Prostate gland (tissue), 2 donors: ENCODE results near the gene RSPH10B2. TPM values are rescaled to one million over a fixed set of nuclear protein-coding genes. Genes with fewer than 3 reads are reported as not detected.
"Not testable (repeated sequence)": the region's sequence is repeated elsewhere in the genome, so short reads cannot be mapped to it uniquely, and the experiment has no call there.

ENCODE experiments used
- DNase-seq: peaks from one replicate; pipeline ENCODE4 v3.0.0-alpha.2; 2019; ENCODE audit warnings: low spot score
- H3K27ac ChIP-seq, 2 donors: fragments of 200-600 bp; sonication (generic); 2 replicates each; pipeline ENCODE4 v1.5.1; 2017 to 2019
- H3K27me3 ChIP-seq: fragments of 200-600 bp; sonication (generic); replicated peaks from 2 replicates; pipeline ENCODE4 v1.5.1; 2019; ENCODE audit not compliant: insufficient read depth
- H3K36me3 ChIP-seq, 2 donors: fragments of 200-600 bp; sonication (generic); 1 replicate in 1 of 2; 2 replicates in 1 of 2; pipeline versions ENCODE4 v1.5.1 to v1.8.1; 2017 to 2019
- H3K4me1 ChIP-seq: fragments of 200-600 bp; sonication (generic); replicated peaks from 2 replicates; pipeline ENCODE4 v1.5.1; 2019
- H3K4me3 ChIP-seq, 2 donors: fragments of 200-600 bp; sonication (generic); 2 replicates each; pipeline ENCODE4 v1.5.1; 2017 to 2019
- H3K9me3 ChIP-seq: fragments of 200-600 bp; sonication (generic); 2 replicates; pipeline ENCODE4 v1.5.1; 2017
- POLR2A ChIP-seq: fragments of 450-650 bp; IDR thresholded peaks from one replicate; pipeline ENCODE4 v1.6.1; 2016; ENCODE audit warnings: antibody characterized with exemption, mild to moderate bottlenecking
- POLR2AphosphoS5 ChIP-seq: sonication (generic); formaldehyde crosslinking; IDR thresholded peaks from one replicate; pipeline ENCODE4 v1.6.1; 2017; ENCODE audit warnings: antibody characterized with exemption
- WGBS: methylation state at CpG from one replicate; pipeline ENCODE4 v1.1.5; 2018; 5-methylcytosine and 5-hydroxymethylcytosine counted together
- intact Hi-C: fragments of 100-400 bp; cut with DNase I; formaldehyde crosslinking; loops from one replicate; pipeline ENCODE4 v1.14.2; 2022
- total RNA-seq, 2 donors: library from RNA; depleted of rRNA; stranded (reverse); fragments of >200 nt; gene quantifications; one replicate each; pipeline ENCODE4 v1.1.0, GENCODE V29; 2016
- TF ChIP-seq, protein P1 (sequence below), 4 experiments: fragments of 200-600 bp in 2 of 4; fragments of 450-650 bp in 2 of 4; sonication (generic) in 2 of 4; IDR thresholded peaks; 1 replicate in 3 of 4; 2 replicates in 1 of 4; pipeline ENCODE4 v1.5.1; 2016 to 2019; ENCODE audit warnings: antibody characterized with exemption in 4 of 4, mild to moderate bottlenecking in 2 of 4, moderate library complexity in 2 of 4

The RSPH10B2 gene
- total RNA-seq, 2 donors from 2014 or later, result 14.6 TPM; not detected in 1

DNA sequence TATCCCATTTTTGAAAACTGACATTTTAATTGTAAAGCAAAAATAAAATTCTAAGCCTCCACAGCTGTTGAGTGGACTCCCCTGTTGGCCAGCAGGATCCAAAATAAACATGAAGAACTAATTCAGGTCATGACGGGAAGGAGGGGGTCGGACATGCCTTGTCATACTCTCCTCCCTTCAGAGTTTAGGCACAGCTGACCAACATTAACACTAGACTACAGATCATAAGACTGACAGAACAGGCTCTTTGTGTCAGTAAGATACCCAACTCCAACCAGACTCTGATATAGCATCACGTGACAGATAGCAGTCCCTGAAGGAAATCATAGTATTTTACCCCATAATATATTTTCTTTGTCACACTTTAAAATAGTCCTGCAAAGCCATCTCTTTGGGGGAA lies 26.2 kb upstream of the RSPH10B2 start:
- no peaks in the 10 kb centered on the region for H3K27me3 ChIP-seq
- WGBS, result 68% methylated on average over 3 of the region's 3 CpGs
- DNase-seq, result no peak
- H3K36me3 ChIP-seq, result no peaks in the 10 kb centered on the region
- intact Hi-C loops, result loop anchor here (2.0 kb wide), 1 partner anchor 21 kb away; the partner anchor contains the start of gene ZNF12
- H3K27ac ChIP-seq, result no peak overlapping the region
- H3K9me3 ChIP-seq, result no peaks in the 10 kb centered on the region
- no peak for TF ChIP-seq POLR2A
- no peak for TF ChIP-seq POLR2AphosphoS5
- TF ChIP-seq, protein P1, sequence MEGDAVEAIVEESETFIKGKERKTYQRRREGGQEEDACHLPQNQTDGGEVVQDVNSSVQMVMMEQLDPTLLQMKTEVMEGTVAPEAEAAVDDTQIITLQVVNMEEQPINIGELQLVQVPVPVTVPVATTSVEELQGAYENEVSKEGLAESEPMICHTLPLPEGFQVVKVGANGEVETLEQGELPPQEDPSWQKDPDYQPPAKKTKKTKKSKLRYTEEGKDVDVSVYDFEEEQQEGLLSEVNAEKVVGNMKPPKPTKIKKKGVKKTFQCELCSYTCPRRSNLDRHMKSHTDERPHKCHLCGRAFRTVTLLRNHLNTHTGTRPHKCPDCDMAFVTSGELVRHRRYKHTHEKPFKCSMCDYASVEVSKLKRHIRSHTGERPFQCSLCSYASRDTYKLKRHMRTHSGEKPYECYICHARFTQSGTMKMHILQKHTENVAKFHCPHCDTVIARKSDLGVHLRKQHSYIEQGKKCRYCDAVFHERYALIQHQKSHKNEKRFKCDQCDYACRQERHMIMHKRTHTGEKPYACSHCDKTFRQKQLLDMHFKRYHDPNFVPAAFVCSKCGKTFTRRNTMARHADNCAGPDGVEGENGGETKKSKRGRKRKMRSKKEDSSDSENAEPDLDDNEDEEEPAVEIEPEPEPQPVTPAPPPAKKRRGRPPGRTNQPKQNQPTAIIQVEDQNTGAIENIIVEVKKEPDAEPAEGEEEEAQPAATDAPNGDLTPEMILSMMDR (IDR thresholded peaks at IDR 0.05), result no peak
- no peak overlapping the region for H3K4me3 ChIP-seq
- H3K4me1 ChIP-seq, result no peaks in the 10 kb centered on the region

DNA sequence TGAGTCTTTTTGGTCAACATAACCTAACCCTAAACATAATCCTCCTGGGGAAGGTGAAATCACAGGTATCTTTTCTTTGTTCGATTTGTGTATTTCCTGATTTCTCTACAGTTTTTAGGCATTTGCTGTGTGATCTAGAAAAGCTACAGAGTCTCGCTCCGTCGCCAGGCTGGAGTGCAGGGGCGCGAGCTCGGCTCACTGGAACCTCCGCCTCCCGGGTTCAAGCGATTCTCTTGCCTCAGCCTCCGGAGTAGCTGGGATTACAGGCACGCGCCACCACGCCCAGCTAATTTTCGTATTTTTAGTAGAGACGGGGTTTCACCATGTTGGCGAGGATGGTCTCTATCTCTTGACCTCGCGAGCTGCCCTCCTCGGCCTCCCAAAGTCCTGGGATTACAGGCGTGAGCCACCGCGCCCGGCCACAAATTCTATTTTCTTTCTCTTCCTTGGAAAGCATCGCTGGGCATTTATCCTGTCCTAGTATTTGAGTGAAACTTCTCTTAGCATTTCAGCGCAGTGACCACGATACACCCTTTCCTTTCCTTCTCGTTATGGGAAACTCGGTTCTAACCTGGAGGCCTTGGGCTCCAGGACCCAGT lies 24.9 kb upstream of the RSPH10B2 start:
- peak overlapping the region; percentile 72 to 82 for H3K4me3 ChIP-seq
- H3K4me1 ChIP-seq, DNase-seq, H3K9me3 ChIP-seq, H3K36me3 ChIP-seq, H3K27me3 ChIP-seq: not testable (repeated sequence)
- WGBS, result 67% methylated on average over 29 of the region's 29 CpGs
- peak overlapping the region; percentile 63 to 74 for H3K27ac ChIP-seq
- intact Hi-C loops, result loop anchor here (2.0 kb wide), 1 partner anchor 22 kb away; the partner anchor contains the start of gene ZNF12

DNA sequence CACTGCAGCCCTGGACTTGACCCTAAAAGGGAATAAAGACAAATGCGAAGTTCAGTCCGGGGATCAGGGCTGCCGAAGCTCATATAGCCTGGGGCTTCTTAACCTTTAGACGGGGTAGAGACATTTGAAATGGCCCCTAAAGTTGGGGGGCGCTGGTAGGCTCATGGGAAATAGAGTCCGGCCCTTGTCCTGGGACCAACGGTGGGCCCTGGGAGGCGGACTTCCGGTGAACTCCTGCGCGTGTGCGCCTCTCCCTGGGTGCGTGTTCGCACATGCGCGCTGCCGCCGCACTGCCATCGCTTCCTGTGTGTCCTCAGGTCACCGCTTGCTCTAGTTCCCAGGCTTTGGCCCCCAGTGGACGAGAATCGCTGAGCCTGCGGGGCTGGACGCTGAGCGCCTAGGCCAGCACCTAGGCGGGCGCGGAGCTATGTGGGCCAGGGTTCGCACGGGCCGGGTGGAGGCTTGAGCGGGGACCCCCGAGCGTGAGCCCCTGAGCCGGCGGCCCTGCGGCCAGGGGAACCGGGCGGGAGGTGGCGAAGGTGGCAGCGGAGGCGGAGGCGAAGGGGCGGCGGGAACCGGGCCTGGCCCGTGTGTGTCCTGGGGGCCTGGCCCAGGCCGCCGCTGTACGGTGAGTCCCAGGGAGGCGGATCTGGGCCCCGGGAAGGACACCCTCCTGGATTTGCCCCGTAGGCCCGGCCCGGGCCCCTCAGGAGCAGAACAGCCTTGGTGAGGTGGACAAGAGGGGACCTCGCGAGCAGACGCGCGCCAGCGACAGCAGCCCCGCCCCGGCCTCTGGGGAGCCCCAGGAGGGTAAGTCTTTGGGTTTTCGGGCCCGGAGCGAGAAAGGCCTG lies 24.2 kb upstream of the RSPH10B2 start:
- intact Hi-C loops, result loop anchor here (2.0 kb wide), 1 partner anchor 23 kb away; the partner anchor contains the start of gene ZNF12
- Histone ChIP-seq H3K4me3 (peak overlapping the region; percentile 72 to 82), H3K36me3 (no peaks in the 10 kb centered on the region), H3K9me3 (no peaks in the 10 kb centered on the region), H3K4me1 (no peaks in the 10 kb centered on the region), H3K27me3 (no peaks in the 10 kb centered on the region), H3K27ac (peak overlapping the region; percentile 63 to 74)
- 2% methylated on average over 66 of the region's 66 CpGs for WGBS
- peak; percentile 56 for TF ChIP-seq POLR2A
- TF ChIP-seq, protein P1 (IDR thresholded peaks at IDR 0.05), result peak in 1 of 4 experiments; percentile 37
- peak; percentile 91 for TF ChIP-seq POLR2AphosphoS5
- DNase-seq, result peak; percentile 86

DNA sequence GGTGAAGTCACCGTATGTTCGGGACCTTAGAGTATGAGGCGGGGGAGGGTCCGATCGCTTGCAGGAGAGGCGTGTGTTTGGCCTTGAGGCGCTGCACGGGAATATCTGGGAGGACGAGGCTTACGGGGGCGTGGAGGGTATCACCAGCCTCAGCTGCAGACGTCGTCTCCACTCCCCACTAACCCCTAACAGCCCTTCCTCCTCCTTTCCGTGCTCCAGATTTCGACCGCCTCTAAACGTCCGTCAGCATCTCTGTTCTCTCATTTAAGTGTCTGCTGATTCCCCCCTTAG lies 23.6 kb upstream of the RSPH10B2 start:
- Histone ChIP-seq H3K9me3 (no peaks in the 10 kb centered on the region), H3K36me3 (no peaks in the 10 kb centered on the region), H3K27ac (peak overlapping the region; percentile 63 to 74), H3K4me3 (peak overlapping the region; percentile 72 to 82), H3K4me1 (no peaks in the 10 kb centered on the region), H3K27me3 (no peaks in the 10 kb centered on the region)
- DNase-seq, result no peak
- intact Hi-C loops, result no loop called here
- no peak for TF ChIP-seq POLR2A
- TF ChIP-seq, protein P1 (IDR thresholded peaks at IDR 0.05), result no peak
- no peak for TF ChIP-seq POLR2AphosphoS5
- under 1% methylated on average over 18 of the region's 18 CpGs for WGBS

DNA sequence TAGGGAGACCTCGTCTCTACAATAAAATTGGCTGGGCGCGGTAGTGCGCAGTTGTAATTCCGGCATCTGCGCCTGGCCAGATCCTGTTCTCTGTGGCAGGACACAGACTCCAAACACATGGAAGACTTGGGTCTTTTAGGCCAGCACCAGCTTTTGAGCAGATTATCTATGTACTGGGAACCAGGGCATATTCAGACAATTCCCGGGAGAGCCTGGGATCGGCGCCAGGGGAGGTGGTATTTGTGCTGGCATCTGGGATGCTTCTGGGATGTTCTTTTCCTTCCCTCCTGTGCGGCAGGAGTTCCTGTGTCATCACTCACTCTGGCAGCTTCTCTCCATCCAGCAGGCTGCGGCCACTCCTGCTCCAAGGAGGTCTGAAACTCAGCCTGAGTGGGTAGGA lies 15.5 kb upstream of the RSPH10B2 start:
- WGBS, result 100% methylated on average over 5 of the region's 11 CpGs
- not testable (repeated sequence) for H3K4me3 ChIP-seq

DNA sequence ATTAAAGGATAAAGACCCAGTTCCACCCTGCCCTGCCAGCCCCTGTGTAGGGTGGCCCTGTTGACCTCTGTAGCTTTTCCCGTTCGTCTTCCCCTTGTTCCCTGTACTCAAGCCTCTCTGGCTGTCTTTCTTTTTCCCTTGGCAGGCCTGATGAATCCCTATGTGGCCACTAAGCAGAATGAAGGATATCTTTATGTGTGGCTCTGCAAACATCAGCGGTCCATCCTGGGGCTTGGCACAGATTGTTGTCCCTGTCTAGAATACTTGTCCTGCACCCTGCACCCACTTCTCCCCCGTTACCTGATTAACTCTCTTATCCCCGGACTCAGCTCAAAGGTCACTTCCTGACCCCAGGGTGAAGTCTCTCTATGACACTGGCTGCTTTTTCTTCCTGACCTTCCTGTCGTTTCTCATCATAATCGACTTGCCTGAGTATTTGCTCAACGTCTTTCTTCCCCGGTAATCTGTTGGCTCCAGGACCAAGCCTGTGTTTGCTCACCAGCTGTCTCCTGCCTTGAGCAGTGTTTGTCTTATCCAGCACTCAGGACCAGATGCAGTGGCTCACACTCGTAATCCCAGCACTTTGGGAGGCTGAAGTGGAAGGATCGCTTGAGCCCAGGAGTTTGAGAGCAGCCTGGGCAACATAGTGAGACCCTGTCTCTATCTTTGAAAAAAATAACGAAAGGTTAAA lies 9.3 kb upstream of the RSPH10B2 start:
- H3K27ac ChIP-seq, DNase-seq, H3K4me1 ChIP-seq, H3K9me3 ChIP-seq, H3K36me3 ChIP-seq, intact Hi-C loops, H3K27me3 ChIP-seq, H3K4me3 ChIP-seq: not testable (repeated sequence)
- 90% methylated on average over 2 of the region's 12 CpGs for WGBS

More for the DNA sequence above, 15.5 kb upstream of the RSPH10B2 start:
- DNase-seq, intact Hi-C loops, H3K27ac ChIP-seq, H3K36me3 ChIP-seq, H3K4me1 ChIP-seq, H3K9me3 ChIP-seq, H3K27me3 ChIP-seq: not testable (repeated sequence)

DNA sequence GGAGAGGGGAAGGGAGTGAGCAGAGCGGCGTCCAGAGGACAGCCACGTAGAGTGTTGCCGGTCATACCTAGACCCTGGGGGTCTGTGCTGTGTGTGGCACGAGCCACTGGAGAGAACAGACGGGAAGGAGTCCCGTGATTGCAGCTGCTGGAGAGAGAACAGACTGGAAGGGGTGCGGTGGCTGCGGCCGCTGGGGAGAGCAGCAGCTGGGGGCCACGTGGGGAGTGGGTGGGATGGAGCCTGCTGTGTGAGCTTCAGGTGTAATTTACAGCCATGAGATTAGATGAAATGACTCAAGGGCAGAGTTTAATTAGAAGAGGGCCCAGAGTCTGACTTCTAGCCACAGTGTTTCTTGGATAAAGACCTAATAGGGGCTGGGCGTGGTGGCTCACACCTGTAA lies 4.6 kb upstream of the RSPH10B2 start:
- 93% methylated on average over 7 of the region's 12 CpGs for WGBS

DNA sequence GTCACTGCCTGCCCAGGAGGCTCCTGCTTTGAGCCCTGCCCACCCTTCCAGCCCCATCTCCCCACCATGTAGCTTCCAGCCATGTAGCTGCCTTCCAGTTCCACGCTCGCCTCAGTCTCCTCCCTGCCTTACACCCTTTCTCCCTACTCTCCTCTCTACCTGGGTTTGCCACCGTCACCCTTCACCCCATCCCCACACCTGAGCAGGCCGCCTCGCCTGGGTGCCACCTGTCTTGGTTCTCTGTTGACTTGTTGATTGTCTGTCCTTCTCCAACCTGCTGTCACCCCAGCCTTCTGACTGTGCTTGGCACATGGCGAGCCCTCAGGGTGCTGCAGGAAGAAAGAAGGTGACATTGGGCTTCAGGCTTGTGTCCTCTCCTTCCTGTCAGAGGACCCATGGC lies 3.7 kb upstream of the RSPH10B2 start:
- H3K4me3 ChIP-seq, H3K27me3 ChIP-seq, H3K27ac ChIP-seq, DNase-seq, H3K4me1 ChIP-seq, H3K36me3 ChIP-seq, intact Hi-C loops, H3K9me3 ChIP-seq: not testable (repeated sequence)
- 97% methylated on average over 5 of the region's 6 CpGs for WGBS

More for the DNA sequence above, 4.6 kb upstream of the RSPH10B2 start:
- H3K4me1 ChIP-seq, H3K4me3 ChIP-seq, DNase-seq, H3K36me3 ChIP-seq, H3K27ac ChIP-seq, H3K9me3 ChIP-seq, intact Hi-C loops, H3K27me3 ChIP-seq: not testable (repeated sequence)

DNA sequence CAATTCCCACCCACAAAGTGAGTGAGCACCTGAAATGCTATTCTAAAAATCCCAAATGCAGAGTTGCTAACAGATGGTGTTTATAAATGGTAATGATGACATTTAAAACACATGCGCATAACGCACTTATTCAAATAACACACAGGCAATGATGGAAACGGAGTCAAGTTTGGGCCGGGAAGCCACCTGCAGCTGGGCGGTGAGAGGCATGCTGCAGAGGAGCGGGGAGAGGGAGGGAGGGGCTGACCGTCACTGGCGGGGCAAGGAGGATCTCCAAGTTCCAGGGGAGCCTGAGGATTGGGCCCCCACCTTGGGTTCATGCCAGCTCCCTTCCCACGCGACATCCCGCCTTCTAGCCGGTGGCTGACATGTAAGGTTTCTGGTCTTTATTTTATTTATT lies 7.3 kb downstream of the RSPH10B2 start:
- H3K4me3 ChIP-seq, intact Hi-C loops, DNase-seq, H3K4me1 ChIP-seq, H3K9me3 ChIP-seq, H3K36me3 ChIP-seq, H3K27me3 ChIP-seq, H3K27ac ChIP-seq: not testable (repeated sequence)
- WGBS, result 56% methylated on average over 3 of the region's 12 CpGs
